GM23338 (cell line): ENCODE results near the gene FAM20C.

ENCODE experiments used
- CREB1 ChIP-seq: fragments of 250-450 bp; sonication (Bioruptor Pico); IDR thresholded peaks from 2 replicates; pipeline ENCODE4 v1.5.0; 2020; ENCODE audit warnings: low read depth, mild to moderate bottlenecking, moderate library complexity
- CTCF ChIP-seq, 2 experiments: fragments of 200-600 bp in 1 of 2; sonication (generic) in 1 of 2; conservative IDR thresholded peaks; 2 replicates each; pipeline versions ENCODE4 v1.5.1 to v1.6.1; 2016 to 2017; ENCODE audit warnings: antibody characterized with exemption in 2 of 2, low read depth in 2 of 2, mild to moderate bottlenecking in 2 of 2, moderate library complexity in 1 of 2
- EZH2 ChIP-seq: fragments of 200-600 bp; sonication (generic); IDR thresholded peaks from one replicate; pipeline ENCODE4 v1.8.0; 2017; ENCODE audit warnings: antibody characterized with exemption, mild to moderate bottlenecking, low read depth; ENCODE audit not compliant: unreplicated experiment
- REST ChIP-seq: IDR thresholded peaks from one replicate; pipeline ENCODE4 v1.6.1; 2018; ENCODE audit warnings: antibody characterized with exemption; ENCODE audit not compliant: unreplicated experiment
- ZNF331 ChIP-seq: fragments of 250-450 bp; sonication (Bioruptor Pico); IDR thresholded peaks from 2 replicates; pipeline ENCODE4 v1.5.0; 2020; ENCODE audit warnings: low read depth, mild to moderate bottlenecking, moderate library complexity

DNA sequence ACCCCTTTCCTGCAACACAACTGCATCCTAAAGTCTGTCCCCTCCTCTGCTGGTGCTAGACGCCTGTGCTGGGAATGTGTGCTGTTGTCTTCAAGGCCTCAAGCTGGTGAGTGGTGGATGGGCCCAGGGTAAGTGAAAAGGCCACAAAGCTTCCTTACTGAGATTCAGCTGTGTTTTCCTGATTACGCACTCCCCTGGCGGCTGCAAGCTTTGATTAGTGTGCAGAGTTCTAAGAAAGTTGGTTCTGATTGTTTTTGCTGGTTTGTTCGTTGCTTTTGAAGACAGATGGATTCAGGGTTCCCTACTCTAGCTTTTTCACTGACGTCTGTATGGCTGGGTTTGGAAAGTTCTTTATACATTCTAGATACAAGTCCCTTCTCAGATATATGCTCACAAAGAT is 85.7 kb downstream of the FAM20C start:
- TF ChIP-seq CTCF (conservative IDR thresholded peaks at IDR 0.05; ENCODE audit: low read depth in 2 of 2) (no peak), REST (no peak), EZH2 (no peak), ZNF331 (CRISPR knock-in tag) (no peak), CREB1 (CRISPR knock-in tag) (no peak)
